CMK (cell line): Measurements from ENCODE around the gene STIM2.
"Not testable (repeated sequence)": the region's sequence is repeated elsewhere in the genome, so short reads cannot be mapped to it uniquely, and the experiment has no call there.

Source experiments
- DNase-seq: peaks from one replicate; pipeline ENCODE4 v3.0.0-alpha.2; 2010; ENCODE audit warnings: low read depth

The STIM2 gene

GRCh38 chr4:26955241-26955640, 94.6 kb downstream of the STIM2 start:
- DNase-seq, result no peak

GRCh38 chr4:26958925-26959653, 98.4 kb downstream of the STIM2 start:
- no peak for DNase-seq

GRCh38 chr4:26959654-26960047, 99.0 kb downstream of the STIM2 start:
- DNase-seq, result no peak

GRCh38 chr4:26962720-26963119, 102.1 kb downstream of the STIM2 start:
- no peak for DNase-seq

- no peak for DNase-seq
Observed at GRCh38 chr4:26964512-26964911, 103.9 kb downstream of the STIM2 start.

- no peak for DNase-seq
Observed at GRCh38 chr4:26964994-26965393, 104.4 kb downstream of the STIM2 start.

- not testable (repeated sequence) for DNase-seq
Observed at GRCh38 chr4:26975464-26976181, 115.0 kb downstream of the STIM2 start.

GRCh38 chr4:26978387-26979053, 117.9 kb downstream of the STIM2 start:
- no peak for DNase-seq

- no peak for DNase-seq
Observed at GRCh38 chr4:26984896-26985295, 124.3 kb downstream of the STIM2 start.

- DNase-seq, result no peak
Observed at GRCh38 chr4:26985873-26986272, 125.2 kb downstream of the STIM2 start.

GRCh38 chr4:26987191-26987590, 126.5 kb downstream of the STIM2 start:
- no peak for DNase-seq

GRCh38 chr4:26991057-26991456, 130.4 kb downstream of the STIM2 start:
- DNase-seq, result no peak

GRCh38 chr4:26992657-26993361, 132.2 kb downstream of the STIM2 start:
- no peak for DNase-seq

GRCh38 chr4:26993539-26993938, 132.9 kb downstream of the STIM2 start:
- no peak for DNase-seq

- no peak for DNase-seq
Observed at GRCh38 chr4:26993967-26994366, 133.3 kb downstream of the STIM2 start.

- no peak for DNase-seq
Observed at GRCh38 chr4:26995316-26995715, 134.7 kb downstream of the STIM2 start.

- no peak for DNase-seq
Observed at GRCh38 chr4:26996745-26997144, 136.1 kb downstream of the STIM2 start.

GRCh38 chr4:26999689-27000088, 139.0 kb downstream of the STIM2 start:
- no peak for DNase-seq

- no peak for DNase-seq
Observed at GRCh38 chr4:27000122-27000521, 139.5 kb downstream of the STIM2 start.

- no peak for DNase-seq
Observed at GRCh38 chr4:27000820-27001219, 140.2 kb downstream of the STIM2 start.

- no peak for DNase-seq
Observed at GRCh38 chr4:27001398-27002164, 140.9 kb downstream of the STIM2 start.

- DNase-seq, result no peak
Observed at GRCh38 chr4:27003642-27004113, 143.0 kb downstream of the STIM2 start.
